T follicular helper cell (primary cell): ENCODE results near the gene SNRPD2.
A peak's percentile ranks its signal among the peaks of the same experiment; 100 is the strongest.

Experiments used
- DNase-seq: peaks from one replicate; pipeline ENCODE4 v3.0.0-alpha.2; 2020; ENCODE audit warnings: low read depth

SNRPD2 gene

GRCh38 chr19:45657520-45658167, 34.1 kb downstream of the SNRPD2 start:
- no peak for DNase-seq

GRCh38 chr19:45655073-45655472, 36.7 kb downstream of the SNRPD2 start:
- DNase-seq: no peak

GRCh38 chr19:45653634-45654033, 38.1 kb downstream of the SNRPD2 start:
- no peak for DNase-seq

- no peak for DNase-seq
These were observed 41.0 kb downstream of the SNRPD2 start for GRCh38 chr19:45650722-45651121.

- no peak for DNase-seq
These were observed 45.4 kb downstream of the SNRPD2 start for GRCh38 chr19:45646345-45646698.

- DNase-seq: peak; percentile 60
These were observed 46.0 kb downstream of the SNRPD2 start for GRCh38 chr19:45645631-45646344.

- DNase-seq: no peak
These were observed 46.6 kb downstream of the SNRPD2 start for GRCh38 chr19:45645068-45645630.

- no peak for DNase-seq
These were observed 47.6 kb downstream of the SNRPD2 start for GRCh38 chr19:45643927-45644771.

- peak; percentile 75 for DNase-seq
These were observed 48.5 kb downstream of the SNRPD2 start for GRCh38 chr19:45643024-45643926.

- DNase-seq: peak; percentile 5
These were observed 50.3 kb downstream of the SNRPD2 start for GRCh38 chr19:45641274-45642105.

- peak; percentile 7 for DNase-seq
These were observed 50.9 kb downstream of the SNRPD2 start for GRCh38 chr19:45640849-45641273.

GRCh38 chr19:45638930-45639729, 52.6 kb downstream of the SNRPD2 start, which contains the start of gene EML2:
Gene EML2, minus strand, starts transcription at chr19:45639397. Its CDS starts 21 bp downstream, at chr19:45639376.
- DNase-seq: peak; percentile 33

GRCh38 chr19:45637890-45638667, 53.7 kb downstream of the SNRPD2 start:
- no peak for DNase-seq
